Mucosa of descending colon (tissue), 3 donors: ENCODE results near the gene CHST3. TPM values are rescaled to one million over a fixed set of nuclear protein-coding genes. Genes with fewer than 3 reads are reported as not detected.
A peak's percentile ranks its signal among the peaks of the same experiment; 100 is the strongest.

Experiments
- ATAC-seq: fragments of 200-7000 bp; cut with Tn5 transposase; one replicate; pipeline ENCODE4 v1.9.1; 2020; ENCODE audit warnings: mild to moderate bottlenecking, moderate library complexity
- DNase-seq, 3 donors: peaks; one replicate each; pipeline ENCODE4 v3.0.0-alpha.2; 2020
- H3K36me3 ChIP-seq: fragments of 200-600 bp; one replicate; pipeline ENCODE4 v1.8.0; 2021; ENCODE audit warnings: low read depth, mild to moderate bottlenecking
- H3K4me1 ChIP-seq: fragments of 200-600 bp; one replicate; pipeline ENCODE4 v1.8.0; 2021; ENCODE audit warnings: low read depth, mild to moderate bottlenecking
- H3K4me3 ChIP-seq: fragments of 200-600 bp; one replicate; pipeline ENCODE4 v1.8.0; 2021; ENCODE audit warnings: mild to moderate bottlenecking
- H3K9me3 ChIP-seq: fragments of 200-600 bp; one replicate; pipeline ENCODE4 v1.8.0; 2021; ENCODE audit warnings: mild to moderate bottlenecking
- CTCF ChIP-seq: fragments of 200-600 bp; IDR thresholded peaks from one replicate; pipeline ENCODE4 v1.8.0; 2022; ENCODE audit warnings: antibody characterized with exemption, mild to moderate bottlenecking
- intact Hi-C, 2 donors: fragments of 100-400 bp; cut with DNase I in 1 of 2; cut with micrococcal nuclease in 1 of 2; formaldehyde crosslinking; loops; one replicate each; pipeline versions ENCODE4 v1.11.0 to v1.11.1; 2022; cut with DNase I, micrococcal nuclease
- total RNA-seq, 3 donors: library from RNA; stranded (reverse); fragmentation: NEBNext Ultra II Directional in 2 of 3; extraction: Animal tissue kit (Norgen Biotek cat#: 25700) in 2 of 3; gene quantifications; one replicate each; pipeline versions ENCODE4 v1.2.1 to v1.2.4, GENCODE V29; 2021 to 2023
- donor health status: DM: no; HTN: no; CAD: no; lungs with moderate emphysema.
- donor health status: DM: no; HTN: no; CAD: no.
- donor health status: DM: no; HTN: yes; CAD: no.

The CHST3 gene
- total RNA-seq, 3 donors from 2014 or later = 1.1 to 15.7 (median 3.1) TPM

- Histone ChIP-seq H3K4me3 (no peak overlapping the region), H3K36me3 (no peaks in the 10 kb centered on the region), H3K4me1 (no peaks in the 10 kb centered on the region), H3K9me3 (no peaks in the 10 kb centered on the region)
- no peak for TF ChIP-seq CTCF
- no peak for ATAC-seq
- intact Hi-C loops = no loop called here
- DNase-seq = no peak
Measured at GRCh38 chr10:72043016-72043834, 79.0 kb downstream of the CHST3 start.

- ATAC-seq (peak; percentile 69), DNase-seq (no peak)
- Histone ChIP-seq H3K4me1 (no peaks in the 10 kb centered on the region), H3K4me3 (no peak overlapping the region), H3K9me3 (no peaks in the 10 kb centered on the region), H3K36me3 (no peaks in the 10 kb centered on the region)
- no peak for TF ChIP-seq CTCF
- intact Hi-C loops = loop anchor here (5.0 kb wide), 3 partner anchors 87 to 147 kb away; no protein-coding TSS in a partner anchor
Measured at GRCh38 chr10:72044417-72045041, 80.3 kb downstream of the CHST3 start.

GRCh38 chr10:72045586-72045985 lies 81.4 kb downstream of the CHST3 start:
- H3K4me3 ChIP-seq = no peak overlapping the region
- DNase-seq (no peak), ATAC-seq (no peak)
- no peaks in the 10 kb centered on the region for H3K4me1 ChIP-seq
- TF ChIP-seq CTCF = no peak
- no peaks in the 10 kb centered on the region for H3K9me3 ChIP-seq
- intact Hi-C loops = loop anchor here (5.0 kb wide), 3 partner anchors 88 to 148 kb away; no protein-coding TSS in a partner anchor
- H3K36me3 ChIP-seq = no peaks in the 10 kb centered on the region

DNA sequence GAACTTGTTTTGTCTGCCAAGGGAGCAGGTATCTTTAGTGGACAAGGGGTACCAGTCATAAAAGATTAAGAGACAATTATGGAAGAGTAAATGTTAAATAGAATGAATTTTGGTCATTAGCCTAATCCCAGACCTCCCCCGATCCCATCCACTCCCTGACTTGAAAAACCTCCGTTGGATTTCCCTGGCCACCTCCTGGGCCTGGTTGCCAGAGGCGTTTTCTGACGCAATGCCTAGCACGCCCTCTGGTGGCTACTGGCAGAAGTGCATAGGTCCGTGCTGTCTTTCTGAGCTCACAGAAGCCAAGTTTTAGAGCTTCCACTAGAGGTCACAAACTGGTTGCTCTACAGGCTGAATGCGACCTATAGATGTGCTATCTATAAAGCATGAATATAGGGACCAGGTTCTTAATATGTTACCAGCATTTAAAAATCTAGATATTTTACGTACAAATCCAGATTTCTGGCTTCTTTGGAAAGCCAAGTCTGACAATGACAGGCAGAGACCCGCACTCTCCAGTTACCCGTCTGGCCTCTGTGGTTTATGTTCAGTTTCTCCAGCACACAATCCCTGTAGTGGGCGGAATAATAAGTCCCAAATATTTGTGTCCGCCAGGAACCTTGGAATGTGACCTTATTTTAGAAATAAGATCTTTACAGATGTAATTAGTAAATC lies 84.4 kb downstream of the CHST3 start:
- no peak overlapping the region for H3K4me3 ChIP-seq
- H3K36me3 ChIP-seq = no peaks in the 10 kb centered on the region

More for the DNA sequence above, 84.4 kb downstream of the CHST3 start:
- Histone ChIP-seq H3K9me3 (no peaks in the 10 kb centered on the region), H3K4me1 (no peaks in the 10 kb centered on the region)
- peak; percentile 88 to 98 (median 96) for DNase-seq
- ATAC-seq = peak; percentile 99
- intact Hi-C loops = loop anchor here (5.0 kb wide), 3 partner anchors 91 to 151 kb away; no protein-coding TSS in a partner anchor
- peak; percentile 100 for TF ChIP-seq CTCF
